H1 (cell line): ENCODE measurements around the gene ANAPC5. TPM values are rescaled to one million over a fixed set of nuclear protein-coding genes. Genes with fewer than 3 reads are reported as not detected.
A peak's percentile ranks its signal among the peaks of the same experiment; 100 is the strongest.

ENCODE experiments used
- CTCF ChIA-PET: fragments of 300-600 bp; sonication (Branson Sonifier 250); formaldehyde crosslinking; loops from one replicate; lab custom pipeline; 2021; ENCODE audit not compliant: partially characterized antibody; lab: Charles Lee
- POLR2A ChIA-PET: fragments of 300-600 bp; sonication (Branson Sonifier 250); formaldehyde crosslinking; loops from one replicate; lab custom pipeline; 2021; ENCODE audit warnings: inconsistent platforms; ENCODE audit not compliant: partially characterized antibody; lab: Charles Lee
- DNase-seq, 2 experiments: peaks; one replicate each; pipeline versions ENCODE4 v3.0.0 to v3.0.0-alpha.2; 2010 to 2022; ENCODE audit warnings: low spot score in 2 of 2, low read depth in 1 of 2, mixed read lengths in 1 of 2
- FAIRE-seq: peaks from 2 replicates; lab custom pipeline; 2011; peaks lifted over from hg19 to GRCh38; lab: Jason Lieb, UNC
- H2AFZ ChIP-seq: 2 replicates; pipeline ENCODE4 v1.8.1; 2012; ENCODE audit warnings: low read length, inconsistent platforms
- H2AK5ac ChIP-seq: 2 replicates; pipeline ENCODE4 v1.6.1; 2013; ENCODE audit warnings: low read depth, low read length
- H2BK120ac ChIP-seq: replicated peaks from 2 replicates; pipeline ENCODE3; 2013; ENCODE audit warnings: low read depth, low read length, inconsistent platforms
- H2BK12ac ChIP-seq: 2 replicates; pipeline ENCODE4 v1.6.1; 2013; ENCODE audit warnings: low read depth, low read length
- H2BK15ac ChIP-seq: 2 replicates; pipeline ENCODE4 v1.6.1; 2013; ENCODE audit warnings: low read length
- H2BK20ac ChIP-seq: 2 replicates; pipeline ENCODE4 v1.6.1; 2013; ENCODE audit warnings: low read length
- H2BK5ac ChIP-seq: 2 replicates; pipeline ENCODE4 v1.6.1; 2013; ENCODE audit warnings: low read depth, low read length
- H3K14ac ChIP-seq: 2 replicates; pipeline ENCODE4 v1.6.1; 2013; ENCODE audit warnings: inconsistent platforms; ENCODE audit not compliant: insufficient read length
- H3K18ac ChIP-seq: 2 replicates; pipeline ENCODE4 v1.6.1; 2013; ENCODE audit warnings: low read length; ENCODE audit errors: extremely low read depth
- H3K23ac ChIP-seq: 2 replicates; pipeline ENCODE4 v1.6.1; 2013; ENCODE audit warnings: inconsistent platforms; ENCODE audit not compliant: insufficient read length
- H3K23me2 ChIP-seq: 2 replicates; pipeline ENCODE4 v1.6.1; 2013; ENCODE audit warnings: low read depth, low read length
- H3K27ac ChIP-seq: 2 replicates; pipeline ENCODE4 v1.6.1; 2011; ENCODE audit warnings: low read depth, low read length, inconsistent platforms
- H3K27me3 ChIP-seq, 4 experiments: replicated peaks in 1 of 4; 1 replicate in 1 of 4; 2 replicates in 3 of 4; pipeline versions ENCODE4 v1.6.1 to v1.8.1; 2011 to 2013; ENCODE audit warnings: low read length in 3 of 4, mild to moderate bottlenecking in 3 of 4, inconsistent platforms in 2 of 4, mixed read lengths in 2 of 4, moderate library complexity in 1 of 4; ENCODE audit not compliant: control insufficient read depth in 3 of 4, insufficient read depth in 3 of 4; ENCODE audit errors: extremely low read depth in 1 of 4
- H3K36me3 ChIP-seq, 4 experiments: 2 replicates each; pipeline versions ENCODE4 v1.6.1 to v1.8.1; 2011 to 2013; ENCODE audit warnings: mild to moderate bottlenecking in 4 of 4, low read length in 3 of 4, moderate library complexity in 2 of 4, control low read depth in 1 of 4, inconsistent platforms in 1 of 4; ENCODE audit not compliant: insufficient read depth in 4 of 4, control insufficient read depth in 2 of 4
- H3K4ac ChIP-seq: replicated peaks from 2 replicates; pipeline ENCODE3; 2013; ENCODE audit warnings: low read length, low read depth, mixed read lengths, inconsistent platforms; ENCODE audit not compliant: insufficient read length
- H3K4me1 ChIP-seq, 4 experiments: replicated peaks in 1 of 4; 1 replicate in 1 of 4; 2 replicates in 3 of 4; pipeline versions ENCODE4 v1.6.1 to v1.8.1; 2011 to 2013; ENCODE audit warnings: low read length in 3 of 4, inconsistent platforms in 2 of 4, mixed read lengths in 1 of 4; ENCODE audit not compliant: insufficient read depth in 4 of 4, control insufficient read depth in 3 of 4
- H3K4me2 ChIP-seq, 2 experiments: 2 replicates each; pipeline versions ENCODE4 v1.6.1 to v1.8.1; 2011 to 2013; ENCODE audit warnings: low read depth in 2 of 2, low read length in 2 of 2, control low read depth in 1 of 2, inconsistent platforms in 1 of 2, mild to moderate bottlenecking in 1 of 2; ENCODE audit not compliant: insufficient read depth in 1 of 2
- H3K4me3 ChIP-seq, 4 experiments: fragments of 200-600, 300-600 bp in 1 of 4; sonication (generic), shearing (Covaris generic), sonication (Bioruptor Twin) in 1 of 4; 2 replicates each; pipeline versions ENCODE4 v1.5.1 to v1.8.1; 2011 to 2016; ENCODE audit warnings: low read length in 4 of 4, low read depth in 3 of 4, control low read depth in 2 of 4, inconsistent platforms in 2 of 4, mild to moderate bottlenecking in 2 of 4, mixed read lengths in 1 of 4, moderate library complexity in 1 of 4; ENCODE audit not compliant: insufficient read depth in 2 of 4; ENCODE audit errors: extremely low read depth in 1 of 4
- H3K56ac ChIP-seq: replicated peaks from 2 replicates; pipeline ENCODE3; 2013; ENCODE audit warnings: low read depth, mild to moderate bottlenecking, mixed read lengths, low read length, inconsistent platforms; ENCODE audit not compliant: insufficient read length
- H3K79me1 ChIP-seq: 2 replicates; pipeline ENCODE4 v1.6.1; 2013; ENCODE audit warnings: low read depth, low read length, control low read depth
- H3K79me2 ChIP-seq, 2 experiments: 2 replicates each; pipeline versions ENCODE4 v1.6.1 to v1.8.1; 2012 to 2013; ENCODE audit warnings: low read length in 2 of 2, mild to moderate bottlenecking in 2 of 2, inconsistent platforms in 1 of 2; ENCODE audit not compliant: insufficient read depth in 2 of 2, control insufficient read depth in 1 of 2
- H3K9ac ChIP-seq, 4 experiments: replicated peaks in 1 of 4; 1 replicate in 1 of 4; 2 replicates in 3 of 4; pipeline versions ENCODE4 v1.6.1 to v1.8.1; 2011 to 2013; ENCODE audit warnings: low read depth in 3 of 4, low read length in 3 of 4, control low read depth in 2 of 4, mild to moderate bottlenecking in 2 of 4, moderate library complexity in 2 of 4, inconsistent platforms in 1 of 4; ENCODE audit errors: extremely low read depth in 1 of 4
- H3K9me3 ChIP-seq, 2 experiments: 2 replicates each; pipeline versions ENCODE4 v1.6.1 to v1.8.1; 2012 to 2013; ENCODE audit warnings: mild to moderate bottlenecking in 2 of 2, moderate library complexity in 2 of 2, control low read depth in 1 of 2, inconsistent platforms in 1 of 2, low read depth in 1 of 2, low read length in 1 of 2, mixed read lengths in 1 of 2; ENCODE audit not compliant: insufficient read depth in 2 of 2
- H4K20me1 ChIP-seq, 2 experiments: replicated peaks in 1 of 2; 2 replicates each; pipeline versions ENCODE3 to v1.8.1; 2011 to 2013; ENCODE audit warnings: inconsistent platforms in 2 of 2, low read length in 2 of 2, mild to moderate bottlenecking in 1 of 2; ENCODE audit not compliant: insufficient read depth in 2 of 2, control insufficient read depth in 1 of 2
- H4K5ac ChIP-seq: 2 replicates; pipeline ENCODE4 v1.6.1; 2013; ENCODE audit warnings: low read length, low read depth, mixed read lengths, inconsistent platforms; ENCODE audit not compliant: insufficient read length
- H4K8ac ChIP-seq: 2 replicates; pipeline ENCODE4 v1.8.0; 2013; ENCODE audit warnings: mild to moderate bottlenecking, moderate library complexity, low read length, inconsistent platforms; ENCODE audit not compliant: insufficient read depth; ENCODE audit errors: extremely low read depth
- H4K91ac ChIP-seq: replicated peaks from 2 replicates; pipeline ENCODE3; 2013; ENCODE audit warnings: low read length, mixed read lengths, inconsistent platforms; ENCODE audit not compliant: insufficient read length
- GTF2F1 ChIP-seq: IDR thresholded peaks from 2 replicates; pipeline ENCODE4 v1.6.1; 2012; ENCODE audit warnings: low read depth, low read length, improper control_type of control experiment, borderline replicate concordance
- HDAC2 ChIP-seq, 2 experiments: fragments of 300-600 bp in 1 of 2; sonication (generic) in 1 of 2; IDR thresholded peaks; 2 replicates each; pipeline ENCODE4 v1.6.1; 2011 to 2012; ENCODE audit warnings: low read depth in 2 of 2, low read length in 2 of 2, mild to moderate bottlenecking in 2 of 2, moderate library complexity in 2 of 2, borderline replicate concordance in 1 of 2, inconsistent platforms in 1 of 2
- JUN ChIP-seq: IDR thresholded peaks from 2 replicates; pipeline ENCODE4 v1.6.1; 2011; ENCODE audit warnings: low read depth, mild to moderate bottlenecking, improper control_type of control experiment, low read length
- KDM1A ChIP-seq: fragments of 200-600, 300-600 bp; sonication (generic); IDR thresholded peaks from 2 replicates; pipeline ENCODE4 v1.7.1; 2016; ENCODE audit warnings: mild to moderate bottlenecking, low read length, borderline replicate concordance
- NRF1 ChIP-seq: IDR thresholded peaks from 2 replicates; pipeline ENCODE4 v1.6.1; 2011; ENCODE audit warnings: mild to moderate bottlenecking, low read depth, low read length, improper control_type of control experiment
- WGBS, 2 experiments: shearing (Covaris generic) in 1 of 2; methylation state at CpG; one replicate each; pipeline versions ENCODE4 v1.1.6 to v1.1.7; 2013 to 2015; ENCODE audit warnings: low lambda C conversion rate in 2 of 2, mixed read lengths in 2 of 2, inconsistent platforms in 1 of 2, low coverage in 1 of 2, missing lambda C conversion rate in 1 of 2; ENCODE audit not compliant: insufficient replicate concordance in 2 of 2, insufficient coverage in 1 of 2, insufficient read length in 1 of 2; ENCODE audit errors: extremely low coverage in 1 of 2, missing lambda C conversion rate in 1 of 2; 5-methylcytosine and 5-hydroxymethylcytosine counted together
- polyA plus RNA-seq, 7 experiments: library from polyadenylated mRNA; depleted of rRNA in 3 of 7; stranded (reverse) in 5 of 7; unstranded in 2 of 7; fragments of >200 nt in 5 of 7; fragments of 200-250 nt in 2 of 7; gene quantifications; 1 replicate in 5 of 7; 2 replicates in 1 of 7; 4 replicates in 1 of 7; pipeline versions ENCODE4 v1.2.1 to v1.2.3, GENCODE V29; 2011 to 2013; ENCODE audit warnings: missing spikeins in 2 of 7, mixed read lengths in 2 of 7
- total RNA-seq: library from RNA; stranded (reverse); fragmentation: NEBNext Ultra II Directional; extraction: Animal tissue kit (Norgen Biotek cat#: 25700); gene quantifications from 2 replicates; pipeline ENCODE4 v1.2.1, GENCODE V29; 2021

Gene ANAPC5
- total and polyA plus RNA-seq, 2 of the 8 experiments (the other 6 are each of a cell fraction or from before 2014, with no cell fraction given): 103 to 127 TPM

- DNase-seq: no peak
- 90% methylated on average over 9 of the region's 10 CpGs; no CpG with 5 or more reads in 1 of the 2 experiments for WGBS, 2 experiments
- CTCF ChIA-PET: interaction anchor here (1.4 to 1.8 kb wide), 2 partner anchors 55 to 233 kb away, joined by 3 to 4 read pairs; no protein-coding TSS in a partner anchor
- Histone ChIP-seq H2BK20ac (no peak overlapping the region), H3K4me3 (no peak overlapping the region), H2BK15ac (no peak overlapping the region), H3K18ac (no peak overlapping the region), H4K91ac (no peak overlapping the region), H3K79me1 (peaks cover 10% of the 10 kb centered on the region; the same call in 1 of the 2 replicates), H2AK5ac (no peak overlapping the region), H3K4me1 (peaks cover 0 to 7% (median 1%) of the 10 kb centered on the region in 4 experiments; a peak in 3 of 7 replicates), H3K27me3 (no peaks in the 10 kb centered on the region), H3K4me2 (no peak overlapping the region; a peak in 1 of 4 replicates), H2BK5ac (no peak overlapping the region), H3K23ac (no peak overlapping the region), H3K27ac (no peak overlapping the region), H3K9me3 (no peaks in the 10 kb centered on the region), H3K36me3 (no peaks in the 10 kb centered on the region; a peak in 2 of 8 replicates), H4K20me1 (peaks cover 2 to 5% of the 10 kb centered on the region in 2 experiments), H3K4ac (no peak overlapping the region), H2BK120ac (no peak overlapping the region), H3K9ac (no peak overlapping the region), H4K5ac (no peak overlapping the region), H3K79me2 (peaks cover 0 to 21% of the 10 kb centered on the region in 2 experiments; a peak in 2 of 4 replicates), H3K23me2 (peaks cover 10% of the 10 kb centered on the region), H3K56ac (no peak overlapping the region), H2BK12ac (no peak overlapping the region), H3K14ac (no peak overlapping the region), H2AFZ (no peak overlapping the region), H4K8ac (no peak overlapping the region)
- TF ChIP-seq GTF2F1 (no peak), KDM1A (peak; percentile 61; the same call in 1 of the 2 replicates), JUN (no peak), HDAC2 (IDR thresholded peaks at IDR 0.05; ENCODE audit: borderline replicate concordance in 1 of 2, low read depth in 2 of 2, low read length in 2 of 2) (peak in 1 of 2 experiments; percentile 46; a peak in 1 of 4 replicates), NRF1 (no peak)
- no peak for FAIRE-seq
- POLR2A ChIA-PET: interaction anchor here (1.1 kb wide), 2 partner anchors 23 to 57 kb away, joined by 3 to 4 read pairs; no protein-coding TSS in a partner anchor
These were observed 57.9 kb downstream of the ANAPC5 start for GRCh38 chr12:121294151-121294889.
